A549 (cell line): ENCODE results near the gene MYB.

ENCODE experiments used
- CTCF ChIP-seq: fragments of >200 bp; sonication (Bioruptor Twin); formaldehyde crosslinking; IDR thresholded peaks from 3 replicates; pipeline ENCODE4 v1.5.1; 2016
- ELK1 ChIP-seq: fragments of 150-350 bp; IDR thresholded peaks from 2 replicates; pipeline ENCODE4 v1.6.1; 2014; ENCODE audit warnings: low read depth, mild to moderate bottlenecking, low read length
- EP300 ChIP-seq, 2 experiments: fragments of >200 bp; sonication (Bioruptor Twin); formaldehyde crosslinking; IDR thresholded peaks; 2 replicates in 1 of 2; 3 replicates in 1 of 2; pipeline ENCODE4 v1.6.1; 2016 to 2017
- FOXS1 ChIP-seq: fragments of 250-450 bp; sonication (Bioruptor Pico); IDR thresholded peaks from 2 replicates; pipeline ENCODE4 v1.5.0; 2020; ENCODE audit warnings: mild to moderate bottlenecking, moderate library complexity
- GATA3 ChIP-seq: IDR thresholded peaks from 2 replicates; pipeline ENCODE4 v1.6.1; 2012; ENCODE audit warnings: borderline replicate concordance
- HDAC2 ChIP-seq: fragments of 200-600 bp; sonication (generic); IDR thresholded peaks from 2 replicates; pipeline ENCODE4 v1.6.1; 2016
- HOXA7 ChIP-seq: fragments of 250-450 bp; sonication (Bioruptor Pico); IDR thresholded peaks from 2 replicates; pipeline ENCODE4 v1.5.0; 2020; ENCODE audit warnings: mild to moderate bottlenecking, moderate library complexity
- KDM1A ChIP-seq: fragments of 200-600 bp; sonication (generic); IDR thresholded peaks from 2 replicates; pipeline ENCODE4 v1.6.1; 2016; ENCODE audit warnings: low read depth, mild to moderate bottlenecking
- MAFK ChIP-seq: fragments of 450-650 bp; IDR thresholded peaks from 2 replicates; pipeline ENCODE4 v1.6.1; 2014; ENCODE audit not compliant: partially characterized antibody
- MAZ ChIP-seq: fragments of 150-350 bp; IDR thresholded peaks from 2 replicates; pipeline ENCODE4 v1.6.1; 2014; ENCODE audit warnings: antibody characterized with exemption, low read depth, low read length, borderline replicate concordance
- POLR2A ChIP-seq: IDR thresholded peaks from 2 replicates; pipeline ENCODE4 v1.6.1; 2012; ENCODE audit warnings: mild to moderate bottlenecking, low read length
- TFCP2L1 ChIP-seq: fragments of 250-450 bp; sonication (Bioruptor Pico); IDR thresholded peaks from 2 replicates; pipeline ENCODE4 v1.5.0; 2021; ENCODE audit warnings: mild to moderate bottlenecking
- USF2 ChIP-seq: fragments of 450-650 bp; IDR thresholded peaks from 2 replicates; pipeline ENCODE4 v1.6.1; 2014; ENCODE audit warnings: antibody characterized with exemption
- TF ChIP-seq, protein P1 (sequence below): fragments of 200-600 bp; sonication (generic); IDR thresholded peaks from 2 replicates; pipeline ENCODE4 v1.6.1; 2016; ENCODE audit warnings: antibody characterized with exemption, mild to moderate bottlenecking, moderate library complexity

DNA sequence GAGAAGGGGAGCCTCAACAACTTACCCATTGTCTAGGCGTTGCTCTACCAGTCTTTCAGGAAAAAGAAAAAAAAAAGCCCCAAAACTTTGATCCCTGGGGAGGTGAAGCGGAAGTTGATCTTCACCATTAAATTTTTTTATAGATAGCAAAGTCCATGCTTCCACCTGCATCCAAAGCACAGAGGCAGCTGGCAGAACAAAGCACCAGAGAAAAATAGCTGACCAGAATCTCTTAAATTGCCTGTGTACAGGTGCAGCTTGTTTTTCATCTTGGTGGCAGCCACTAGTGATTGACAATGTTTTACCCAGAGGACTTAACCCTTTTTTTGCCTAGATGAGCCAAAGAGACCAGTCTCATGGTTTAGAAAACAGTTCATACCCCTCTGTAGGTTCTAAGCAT lies 86.0 kb downstream of the MYB start:
- TF ChIP-seq USF2 (no peak), POLR2A (no peak), HOXA7 (no peak), FOXS1 (CRISPR knock-in tag) (no peak), CTCF (no peak), MAZ (no peak), HDAC2 (no peak), ELK1 (no peak), TFCP2L1 (CRISPR knock-in tag) (no peak), MAFK (no peak), GATA3 (no peak), KDM1A (no peak), EP300 (IDR thresholded peaks at IDR 0.05) (no peak)
- TF ChIP-seq, protein P1, sequence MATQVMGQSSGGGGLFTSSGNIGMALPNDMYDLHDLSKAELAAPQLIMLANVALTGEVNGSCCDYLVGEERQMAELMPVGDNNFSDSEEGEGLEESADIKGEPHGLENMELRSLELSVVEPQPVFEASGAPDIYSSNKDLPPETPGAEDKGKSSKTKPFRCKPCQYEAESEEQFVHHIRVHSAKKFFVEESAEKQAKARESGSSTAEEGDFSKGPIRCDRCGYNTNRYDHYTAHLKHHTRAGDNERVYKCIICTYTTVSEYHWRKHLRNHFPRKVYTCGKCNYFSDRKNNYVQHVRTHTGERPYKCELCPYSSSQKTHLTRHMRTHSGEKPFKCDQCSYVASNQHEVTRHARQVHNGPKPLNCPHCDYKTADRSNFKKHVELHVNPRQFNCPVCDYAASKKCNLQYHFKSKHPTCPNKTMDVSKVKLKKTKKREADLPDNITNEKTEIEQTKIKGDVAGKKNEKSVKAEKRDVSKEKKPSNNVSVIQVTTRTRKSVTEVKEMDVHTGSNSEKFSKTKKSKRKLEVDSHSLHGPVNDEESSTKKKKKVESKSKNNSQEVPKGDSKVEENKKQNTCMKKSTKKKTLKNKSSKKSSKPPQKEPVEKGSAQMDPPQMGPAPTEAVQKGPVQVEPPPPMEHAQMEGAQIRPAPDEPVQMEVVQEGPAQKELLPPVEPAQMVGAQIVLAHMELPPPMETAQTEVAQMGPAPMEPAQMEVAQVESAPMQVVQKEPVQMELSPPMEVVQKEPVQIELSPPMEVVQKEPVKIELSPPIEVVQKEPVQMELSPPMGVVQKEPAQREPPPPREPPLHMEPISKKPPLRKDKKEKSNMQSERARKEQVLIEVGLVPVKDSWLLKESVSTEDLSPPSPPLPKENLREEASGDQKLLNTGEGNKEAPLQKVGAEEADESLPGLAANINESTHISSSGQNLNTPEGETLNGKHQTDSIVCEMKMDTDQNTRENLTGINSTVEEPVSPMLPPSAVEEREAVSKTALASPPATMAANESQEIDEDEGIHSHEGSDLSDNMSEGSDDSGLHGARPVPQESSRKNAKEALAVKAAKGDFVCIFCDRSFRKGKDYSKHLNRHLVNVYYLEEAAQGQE = no peak
